H1 (cell line): Measurements from ENCODE around the gene MGLL. TPM values are rescaled to one million over a fixed set of nuclear protein-coding genes. Genes with fewer than 3 reads are reported as not detected.

Experiments used
- CBX8 ChIP-seq: fragments of 300-800, 300-1000 bp; sonication (generic); IDR thresholded peaks from 2 replicates; pipeline ENCODE4 v1.7.1; 2016; ENCODE audit warnings: low read depth, low read length, borderline replicate concordance
- CHD2 ChIP-seq: IDR thresholded peaks from 2 replicates; pipeline ENCODE4 v1.6.1; 2012; ENCODE audit warnings: low read length, improper control_type of control experiment
- CHD7 ChIP-seq: fragments of 300-600 bp; sonication (generic); IDR thresholded peaks from 2 replicates; pipeline ENCODE4 v1.7.1; 2012; ENCODE audit warnings: low read length, moderate library complexity, mild to moderate bottlenecking, inconsistent platforms; ENCODE audit not compliant: insufficient replicate concordance
- EP300 ChIP-seq, 2 experiments: IDR thresholded peaks; 1 replicate in 1 of 2; 2 replicates in 1 of 2; pipeline ENCODE4 v1.6.1; 2011 to 2012; ENCODE audit warnings: low read depth in 2 of 2, low read length in 2 of 2, mild to moderate bottlenecking in 2 of 2, borderline replicate concordance in 1 of 2, inconsistent platforms in 1 of 2, moderate library complexity in 1 of 2
- EZH2 ChIP-seq: fragments of 200-600 bp; sonication (generic); IDR thresholded peaks from 2 replicates; pipeline ENCODE4 v1.7.1; 2012; ENCODE audit warnings: low read depth, mild to moderate bottlenecking, moderate library complexity, low read length, inconsistent platforms; ENCODE audit not compliant: severe bottlenecking
- JUN ChIP-seq: IDR thresholded peaks from 2 replicates; pipeline ENCODE4 v1.6.1; 2011; ENCODE audit warnings: low read depth, mild to moderate bottlenecking, improper control_type of control experiment, low read length
- JUND ChIP-seq: IDR thresholded peaks from 2 replicates; pipeline ENCODE4 v1.6.1; 2011; ENCODE audit warnings: mild to moderate bottlenecking, improper control_type of control experiment, low read length
- NRF1 ChIP-seq: IDR thresholded peaks from 2 replicates; pipeline ENCODE4 v1.6.1; 2011; ENCODE audit warnings: mild to moderate bottlenecking, low read depth, low read length, improper control_type of control experiment
- PHF8 ChIP-seq: fragments of 200-600 bp; sonication (generic); conservative IDR thresholded peaks from 2 replicates; pipeline ENCODE4 v1.7.1; 2012; ENCODE audit warnings: low read depth, mild to moderate bottlenecking, inconsistent platforms, low read length, moderate library complexity
- SAP30 ChIP-seq: fragments of 300-600 bp; sonication (generic); IDR thresholded peaks from 2 replicates; pipeline ENCODE4 v1.7.1; 2012; ENCODE audit warnings: low read length, moderate library complexity, mild to moderate bottlenecking, inconsistent platforms; ENCODE audit not compliant: insufficient read depth, insufficient replicate concordance
- SIX5 ChIP-seq: IDR thresholded peaks from 2 replicates; pipeline ENCODE4 v1.6.1; 2011; ENCODE audit warnings: mild to moderate bottlenecking, low read depth, low read length
- SRF ChIP-seq: IDR thresholded peaks from 2 replicates; pipeline ENCODE4 v1.6.1; 2011; ENCODE audit warnings: mild to moderate bottlenecking, low read depth, low read length, moderate library complexity
- polyA plus RNA-seq, 7 experiments: library from polyadenylated mRNA; depleted of rRNA in 3 of 7; stranded (reverse) in 5 of 7; unstranded in 2 of 7; fragments of >200 nt in 5 of 7; fragments of 200-250 nt in 2 of 7; gene quantifications; 1 replicate in 5 of 7; 2 replicates in 1 of 7; 4 replicates in 1 of 7; pipeline versions ENCODE4 v1.2.1 to v1.2.3, GENCODE V29; 2011 to 2013; ENCODE audit warnings: missing spikeins in 2 of 7, mixed read lengths in 2 of 7
- total RNA-seq: library from RNA; stranded (reverse); fragmentation: NEBNext Ultra II Directional; extraction: Animal tissue kit (Norgen Biotek cat#: 25700); gene quantifications from 2 replicates; pipeline ENCODE4 v1.2.1, GENCODE V29; 2021

Gene MGLL
- total and polyA plus RNA-seq, 2 of the 8 experiments (the other 6 are each of a cell fraction or from before 2014, with no cell fraction given): 0.05 to 0.34 TPM

GRCh38 chr3:127774647-127775046, 47.7 kb downstream of the MGLL start (continued):
- TF ChIP-seq CHD7 (no peak), PHF8 (no peak), SIX5 (no peak), EZH2 (no peak), SRF (no peak), EP300 (IDR thresholded peaks at IDR 0.05; ENCODE audit: borderline replicate concordance in 1 of 2, low read depth in 2 of 2, low read length in 2 of 2) (no peak), NRF1 (no peak), CHD2 (no peak), JUND (no peak), SAP30 (no peak), CBX8 (no peak), JUN (no peak)
